8988T (cell line): ENCODE data around the gene DNAH17.

Source experiments
- DNase-seq: peaks from one replicate; pipeline ENCODE4 v3.0.0; 2011

The DNAH17 gene

GRCh38 chr17:78407387-78408000 is 169.7 kb downstream of the DNAH17 start:
- DNase-seq = no peak

GRCh38 chr17:78406920-78407319 is 170.3 kb downstream of the DNAH17 start:
- DNase-seq = no peak

- no peak for DNase-seq
Measured at GRCh38 chr17:78406396-78406795, 170.8 kb downstream of the DNAH17 start.

GRCh38 chr17:78403822-78404221 is 173.4 kb downstream of the DNAH17 start:
- DNase-seq = no peak

GRCh38 chr17:78401891-78402290 is 175.3 kb downstream of the DNAH17 start:
- no peak for DNase-seq

- DNase-seq = no peak
Measured at GRCh38 chr17:78401246-78401645, 175.9 kb downstream of the DNAH17 start.

GRCh38 chr17:78400581-78401240 is 176.5 kb downstream of the DNAH17 start:
- no peak for DNase-seq

- DNase-seq = no peak
Measured at GRCh38 chr17:78399693-78400144, 177.5 kb downstream of the DNAH17 start.

GRCh38 chr17:78399028-78399692 is 178.0 kb downstream of the DNAH17 start:
- no peak for DNase-seq

- no peak for DNase-seq
Measured at GRCh38 chr17:78398390-78398789, 178.8 kb downstream of the DNAH17 start.

- DNase-seq = no peak
Measured at GRCh38 chr17:78397681-78398101, 179.5 kb downstream of the DNAH17 start.

- DNase-seq = no peak
Measured at GRCh38 chr17:78396441-78397337, 180.5 kb downstream of the DNAH17 start.

GRCh38 chr17:78395155-78395554 is 182.0 kb downstream of the DNAH17 start:
- DNase-seq = no peak

GRCh38 chr17:78394209-78394608 is 183.0 kb downstream of the DNAH17 start:
- no peak for DNase-seq

- no peak for DNase-seq
Measured at GRCh38 chr17:78393575-78393974, 183.6 kb downstream of the DNAH17 start.

GRCh38 chr17:78392295-78392694 is 184.9 kb downstream of the DNAH17 start:
- DNase-seq = no peak

- DNase-seq = no peak
Measured at GRCh38 chr17:78391843-78392242, 185.4 kb downstream of the DNAH17 start.

- no peak for DNase-seq
Measured at GRCh38 chr17:78391051-78391431, 186.2 kb downstream of the DNAH17 start.

- no peak for DNase-seq
Measured at GRCh38 chr17:78390241-78391050, 186.8 kb downstream of the DNAH17 start.

- no peak for DNase-seq
Measured at GRCh38 chr17:78387977-78388941, 188.9 kb downstream of the DNAH17 start.
